ENCODE data around the gene RAP1A.

The RAP1A gene

DNA sequence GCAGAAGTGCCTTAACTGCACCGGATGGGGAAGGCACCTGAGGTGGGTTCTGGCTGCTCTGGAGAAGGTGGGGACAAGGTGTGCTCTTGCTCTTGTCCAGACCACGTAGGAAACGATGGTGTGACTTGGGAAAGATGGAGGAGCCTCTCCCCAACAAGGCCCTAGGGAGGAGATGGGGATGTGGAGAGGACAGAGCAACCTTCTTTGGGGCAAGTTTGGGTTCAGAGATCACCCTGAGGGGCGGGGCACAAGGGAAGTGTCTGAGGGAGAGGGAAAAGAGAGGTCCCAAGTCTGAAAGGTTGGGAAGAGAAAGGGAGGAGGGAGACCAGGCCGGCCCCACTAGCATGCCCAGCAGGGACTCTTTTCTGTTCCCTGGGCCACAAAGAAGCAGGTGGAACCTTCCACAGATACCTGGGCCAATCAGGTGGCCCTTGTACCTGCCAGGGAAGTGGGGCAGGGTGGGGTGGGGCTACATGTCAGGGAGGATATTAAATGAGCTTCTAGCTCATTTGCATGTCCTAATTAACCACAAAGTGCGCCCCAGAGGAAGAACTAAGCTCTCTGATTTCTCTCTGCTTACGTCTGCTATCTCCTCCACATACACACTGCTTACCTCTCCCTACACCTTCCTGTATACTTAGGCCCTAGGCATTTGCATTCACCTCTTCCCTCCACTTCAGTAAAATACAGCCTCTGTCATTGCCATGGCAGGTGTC is 103.7 kb downstream of the RAP1A start:
- no peak for DNase-seq

DNA sequence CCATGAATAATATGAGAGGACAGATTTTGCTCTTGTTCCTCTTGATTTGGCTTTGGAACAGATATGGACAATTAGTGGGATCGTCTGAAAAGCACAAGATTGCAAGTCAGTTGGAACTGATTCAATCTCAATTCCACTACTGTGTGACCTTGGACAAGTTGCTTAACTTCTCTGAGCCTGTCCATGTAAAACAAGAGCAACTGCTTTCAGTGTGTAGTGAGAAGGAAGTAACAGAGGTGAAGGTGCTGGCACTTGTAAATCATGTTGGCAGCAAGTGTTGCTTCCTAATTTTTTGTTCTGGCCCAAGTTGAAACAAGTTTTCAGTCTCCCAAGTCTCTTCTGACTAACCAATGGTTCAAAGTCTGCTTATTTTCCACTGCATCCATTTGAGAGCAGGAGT is 104.3 kb downstream of the RAP1A start:
- no peak for DNase-seq

DNA sequence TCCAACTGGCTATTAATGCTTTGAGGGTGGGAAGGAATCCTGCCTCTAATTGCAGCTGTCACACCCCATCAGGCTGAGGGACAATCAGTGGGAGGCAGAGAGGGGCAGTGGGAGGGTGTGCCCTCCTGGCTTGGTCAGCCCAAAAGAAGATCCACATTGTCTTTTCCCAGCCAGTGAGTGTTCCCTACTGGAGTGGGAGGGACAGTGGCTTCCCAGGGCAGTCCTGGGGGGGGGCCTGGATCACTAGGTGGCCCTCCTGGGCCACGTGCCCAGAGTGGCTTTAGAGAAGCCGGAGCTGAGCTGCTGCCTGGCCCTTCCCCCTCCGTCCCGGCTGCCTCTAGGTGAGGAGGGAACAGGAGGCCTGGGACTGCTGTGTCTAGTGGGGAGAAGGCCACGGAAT is 105.6 kb downstream of the RAP1A start:
- DNase-seq, result no peak

DNA sequence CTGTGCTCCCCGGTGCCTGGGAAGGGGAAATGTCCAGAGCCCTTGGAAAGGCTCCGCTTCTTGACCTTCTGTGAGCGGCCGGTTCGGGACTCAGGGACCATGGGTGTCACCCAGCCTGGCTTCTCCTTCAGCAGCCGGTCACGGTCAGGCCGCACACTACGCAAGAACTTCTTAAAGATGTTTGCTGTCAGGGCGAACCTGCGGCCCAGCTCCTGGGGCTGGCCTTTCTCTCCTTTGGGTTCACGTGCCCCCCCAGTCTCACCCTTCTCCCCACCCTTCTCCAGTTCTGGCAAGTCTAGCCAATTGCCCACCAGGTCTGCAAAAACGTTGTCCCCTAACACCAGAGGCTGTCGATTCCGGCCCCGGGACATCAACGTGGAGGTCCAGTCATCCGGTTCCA is 107.5 kb downstream of the RAP1A start:
- DNase-seq, result no peak

DNA sequence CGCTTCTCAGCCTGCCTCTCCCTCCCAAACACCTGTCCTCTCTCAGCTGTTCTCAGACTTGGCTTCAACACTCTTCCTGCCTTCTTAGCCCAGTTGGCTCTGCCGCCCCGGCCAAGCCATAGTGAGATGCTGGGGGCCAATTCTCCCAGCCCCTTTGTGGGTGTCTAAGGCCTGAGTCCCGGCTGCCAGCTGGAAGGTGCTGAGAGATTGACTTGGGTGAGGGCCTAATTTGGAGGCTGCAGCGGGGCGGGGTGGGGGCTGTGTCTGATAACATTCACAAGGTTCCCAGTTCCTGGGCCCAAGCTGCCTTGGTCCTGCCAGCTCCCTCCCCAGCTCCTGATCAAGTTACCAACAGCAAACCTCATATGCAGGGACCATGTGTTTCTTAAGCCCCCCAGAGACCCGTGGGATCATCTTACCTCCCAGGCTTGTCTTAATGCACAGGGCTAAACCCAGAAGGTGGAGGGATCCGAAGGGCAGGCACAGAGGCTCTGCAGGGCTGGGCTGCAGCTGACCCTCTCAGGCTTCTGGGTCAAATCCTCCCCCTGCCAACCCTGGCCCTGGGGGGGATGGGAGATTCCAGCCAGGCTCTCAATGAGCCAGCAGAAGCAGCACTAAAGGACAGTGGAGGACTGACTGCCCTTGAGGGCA is 109.8 kb downstream of the RAP1A start:
- DNase-seq, result peak; percentile 81

DNA sequence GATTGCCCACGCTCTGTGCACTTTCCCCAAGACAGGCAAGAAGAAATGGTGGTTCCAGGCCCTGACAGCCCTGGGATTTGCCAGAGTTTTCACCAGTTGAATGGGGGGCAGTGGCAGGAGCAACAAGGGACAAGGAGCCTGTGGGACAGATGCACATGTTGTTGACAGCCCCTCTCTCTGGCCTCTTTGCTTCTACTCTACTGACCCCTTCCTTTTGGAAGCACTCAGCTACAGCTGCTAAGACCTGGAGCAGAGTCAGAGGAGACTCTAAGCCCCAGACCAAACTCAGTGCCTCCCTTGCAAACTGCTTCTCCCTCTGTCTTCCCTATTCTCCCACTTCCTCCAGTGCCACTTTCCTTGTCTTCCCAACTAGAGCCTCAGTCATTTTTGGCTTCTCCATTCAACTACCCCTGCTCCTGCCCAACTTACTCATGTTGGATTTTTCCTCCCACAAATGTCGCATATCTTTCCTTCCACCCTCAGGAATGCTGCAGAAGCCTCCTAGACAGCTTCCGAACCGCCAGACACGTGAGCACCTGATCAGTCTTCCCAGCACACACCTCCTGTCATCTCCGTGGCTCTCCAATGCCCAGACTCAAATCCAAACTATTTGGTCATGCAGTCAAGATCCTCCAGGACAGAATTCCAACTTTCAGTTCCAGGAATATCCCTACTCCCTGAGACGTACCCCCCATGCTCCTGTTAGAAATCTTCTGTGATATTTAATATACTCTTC is 110.5 kb downstream of the RAP1A start:
- no peak for DNase-seq

DNA sequence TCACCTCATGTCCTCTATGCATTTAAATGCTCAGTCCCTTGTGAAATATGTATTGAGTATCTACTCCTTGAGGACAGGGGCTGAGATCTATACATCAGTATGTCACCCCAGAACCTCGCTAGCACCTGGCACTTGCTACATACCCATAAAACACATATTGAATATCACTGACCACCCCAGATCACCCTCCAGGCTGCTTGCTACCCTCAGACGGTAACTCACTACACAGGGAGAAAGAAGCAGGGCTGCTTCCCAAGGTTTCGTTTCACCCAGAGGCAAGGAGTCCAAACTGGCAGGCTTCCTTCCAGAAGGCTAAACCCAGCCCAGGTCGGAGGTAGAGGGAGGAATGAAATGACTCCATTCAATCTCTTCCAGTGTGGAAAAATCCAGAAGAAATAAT is 111.1 kb downstream of the RAP1A start:
- no peak for DNase-seq

DNA sequence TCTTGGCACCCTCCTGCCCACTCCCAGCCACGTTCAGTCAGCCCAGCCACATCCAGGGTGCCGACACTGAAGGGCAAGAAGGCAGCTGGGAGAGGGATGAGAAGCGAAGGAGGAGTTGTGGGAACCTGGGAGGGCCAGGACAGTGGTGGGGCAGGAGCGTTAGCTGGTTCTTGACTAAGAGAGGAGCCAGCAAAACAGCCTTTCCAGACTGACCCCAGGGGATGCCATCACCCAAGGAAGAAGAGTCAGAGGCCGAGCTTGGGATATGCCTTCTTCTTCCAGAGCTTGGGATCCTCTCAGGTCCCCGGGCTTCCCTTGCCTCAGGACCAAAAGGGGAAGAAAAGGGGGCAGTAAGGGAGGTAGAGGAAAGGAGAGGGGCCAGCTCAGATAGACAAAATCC is 112.4 kb downstream of the RAP1A start:
- DNase-seq, result no peak

DNA sequence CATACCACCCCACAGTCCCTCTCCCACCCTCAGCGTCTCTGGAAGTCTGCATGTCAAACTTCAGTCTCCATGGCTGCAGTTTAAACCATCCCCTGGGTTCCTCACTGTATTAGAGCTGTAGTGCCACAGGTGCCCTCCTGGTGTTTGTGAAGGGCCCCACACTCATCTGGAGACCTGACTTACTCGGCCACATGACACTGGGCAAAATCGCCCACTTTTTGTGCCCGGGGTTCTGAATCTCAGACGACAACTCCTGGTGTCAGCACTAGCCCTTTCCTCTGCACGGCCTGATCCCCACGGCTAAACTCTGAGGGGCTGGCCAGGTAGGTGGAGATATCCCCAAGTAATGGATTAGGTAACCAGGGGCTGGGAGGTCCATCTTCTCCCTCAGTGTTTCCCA is 113.1 kb downstream of the RAP1A start:
- DNase-seq, result no peak

DNA sequence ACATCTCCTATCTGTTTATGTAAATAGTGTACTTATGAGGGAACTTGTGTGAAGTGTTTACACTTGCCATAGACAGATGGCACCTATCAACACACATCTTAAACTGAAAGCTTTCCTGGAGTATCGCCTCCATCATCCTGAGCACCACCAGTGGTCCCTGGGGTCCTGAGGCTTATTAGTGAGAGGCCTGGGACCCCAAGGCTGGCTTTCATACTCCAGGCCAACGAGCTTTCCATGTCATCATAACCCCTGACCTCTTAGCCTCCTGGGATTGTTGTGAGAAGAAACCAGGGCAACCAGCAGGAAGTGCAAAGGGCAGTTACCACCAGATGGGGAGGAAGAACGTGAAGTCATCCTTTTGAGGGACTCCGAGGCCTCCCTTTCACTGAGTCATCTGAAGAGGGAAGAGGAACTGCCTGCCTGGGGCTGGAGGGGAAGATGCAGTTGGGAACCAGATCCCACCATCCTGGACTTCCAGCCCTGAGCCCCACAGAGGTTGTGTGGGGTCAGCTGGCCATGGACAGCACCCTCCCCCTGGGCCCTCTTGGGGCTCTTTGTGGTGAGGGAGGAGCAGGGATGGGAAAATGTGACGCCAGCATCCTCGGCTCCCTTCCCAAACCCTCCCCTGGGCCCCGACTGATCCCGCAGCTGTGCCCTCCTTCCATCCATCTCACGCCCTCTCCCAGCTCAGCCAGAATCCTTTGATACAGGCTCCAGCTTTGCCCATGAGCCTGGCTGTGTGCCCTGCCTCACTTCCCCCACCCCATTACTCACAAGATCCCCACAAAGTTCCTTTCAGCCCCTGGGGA is 113.8 kb downstream of the RAP1A start:
- DNase-seq, result peak; percentile 55

DNA sequence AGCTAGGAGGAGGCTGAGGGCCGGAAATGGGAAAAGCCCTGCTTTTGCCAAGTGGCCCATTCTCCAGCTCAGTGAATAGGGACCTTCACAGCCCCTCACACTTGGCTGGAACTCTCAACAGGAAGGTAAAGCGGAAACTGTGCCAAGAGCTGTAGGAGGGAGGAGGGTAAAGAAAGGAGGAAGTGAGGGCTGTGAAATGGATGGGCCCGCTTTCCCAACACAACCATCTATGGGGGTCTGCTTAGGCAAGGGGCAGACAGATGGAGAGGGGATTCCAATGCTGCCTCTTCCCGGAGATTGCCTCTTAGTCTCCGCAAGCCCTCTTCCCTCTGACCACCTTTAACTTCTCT is 114.4 kb downstream of the RAP1A start:
- DNase-seq, result no peak

DNA sequence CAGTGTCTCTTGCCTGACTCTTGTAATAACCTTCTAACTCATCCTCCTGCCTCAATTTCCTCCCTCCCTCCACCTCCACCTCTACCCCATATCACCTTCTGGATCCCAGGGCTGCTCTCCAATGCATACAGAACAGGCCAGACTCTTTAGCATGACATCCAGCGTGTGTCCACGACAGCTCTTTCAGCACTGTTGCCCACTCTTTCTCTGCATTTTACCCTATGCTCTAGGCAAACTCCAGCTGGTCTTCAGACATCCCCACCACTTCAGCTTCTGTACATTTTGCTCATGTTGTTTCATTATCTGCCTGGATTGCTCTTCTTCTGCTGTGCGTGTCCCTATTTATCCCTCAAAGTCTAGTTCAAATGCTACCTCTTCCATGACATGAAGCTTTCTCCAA is 114.8 kb downstream of the RAP1A start:
- DNase-seq, result no peak

DNA sequence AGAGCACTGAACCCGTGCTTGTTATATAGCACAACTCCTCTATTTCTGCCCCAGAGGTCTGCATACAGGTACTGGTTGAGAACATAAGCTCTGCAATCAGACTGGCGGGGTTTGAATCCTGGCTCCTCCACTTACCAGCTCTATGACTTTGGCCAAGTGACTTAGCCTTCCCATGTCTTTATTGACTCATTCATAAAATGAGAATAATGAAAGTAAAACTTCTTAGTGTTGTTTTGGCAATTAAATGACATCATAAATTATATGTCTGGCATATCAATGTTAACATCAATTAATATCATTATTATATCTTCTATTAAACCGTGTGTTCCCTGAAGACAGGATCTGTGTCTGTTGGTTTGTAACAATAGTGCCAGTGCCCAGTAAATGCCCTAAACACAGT is 115.3 kb downstream of the RAP1A start:
- no peak for DNase-seq

DNA sequence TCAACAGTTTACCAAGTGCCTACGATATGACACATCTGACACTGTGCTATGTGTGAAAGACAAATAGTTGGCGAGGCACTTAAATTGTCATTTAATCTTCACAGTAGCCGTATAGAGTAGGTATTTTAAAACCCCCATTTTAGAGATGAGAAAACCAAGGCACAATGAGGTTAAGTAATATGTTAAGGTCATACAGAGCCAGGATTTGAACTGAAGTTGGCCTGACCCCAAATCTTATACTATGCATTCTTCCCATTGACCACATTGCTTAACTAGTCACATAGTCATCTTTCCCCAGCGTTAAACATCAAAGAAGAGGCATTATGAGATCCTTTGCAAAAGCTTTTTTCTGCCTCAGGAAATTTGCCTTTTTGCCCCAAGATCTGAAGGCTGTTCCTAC is 115.7 kb downstream of the RAP1A start:
- DNase-seq, result no peak

DNA sequence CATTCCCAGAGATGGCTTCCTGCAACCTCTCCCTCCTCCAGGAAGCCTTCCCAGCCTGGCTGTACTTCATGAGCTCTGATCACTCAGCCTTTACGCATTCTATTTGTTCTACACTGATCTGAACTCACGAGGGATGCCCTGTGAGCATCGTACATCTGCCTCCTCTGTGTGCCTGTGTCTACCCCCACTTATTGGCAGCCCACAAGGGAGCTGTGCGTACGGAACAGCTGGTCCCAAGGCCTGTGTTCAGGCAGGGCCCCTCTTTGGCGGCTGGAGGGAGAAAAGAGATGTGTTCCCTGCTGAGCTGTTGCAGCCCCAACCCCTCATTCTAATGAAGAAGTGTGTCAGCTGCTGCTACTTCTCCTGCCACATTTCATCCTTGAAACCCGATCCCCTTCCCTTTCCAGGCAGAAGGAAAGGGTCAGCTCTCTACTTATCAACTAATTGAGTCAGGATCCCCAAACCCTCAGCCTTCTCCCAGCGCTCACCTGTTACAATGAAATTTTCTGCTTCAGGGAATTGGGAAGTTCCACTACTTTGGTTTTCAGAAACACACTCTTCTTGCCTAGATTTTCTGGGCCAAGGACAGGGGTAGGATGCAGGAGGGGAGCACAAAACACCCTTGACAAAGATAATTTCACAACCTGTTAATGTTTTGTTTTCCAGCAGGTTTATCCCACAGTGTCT is 116.4 kb downstream of the RAP1A start:
- peak; percentile 92 for DNase-seq

DNA sequence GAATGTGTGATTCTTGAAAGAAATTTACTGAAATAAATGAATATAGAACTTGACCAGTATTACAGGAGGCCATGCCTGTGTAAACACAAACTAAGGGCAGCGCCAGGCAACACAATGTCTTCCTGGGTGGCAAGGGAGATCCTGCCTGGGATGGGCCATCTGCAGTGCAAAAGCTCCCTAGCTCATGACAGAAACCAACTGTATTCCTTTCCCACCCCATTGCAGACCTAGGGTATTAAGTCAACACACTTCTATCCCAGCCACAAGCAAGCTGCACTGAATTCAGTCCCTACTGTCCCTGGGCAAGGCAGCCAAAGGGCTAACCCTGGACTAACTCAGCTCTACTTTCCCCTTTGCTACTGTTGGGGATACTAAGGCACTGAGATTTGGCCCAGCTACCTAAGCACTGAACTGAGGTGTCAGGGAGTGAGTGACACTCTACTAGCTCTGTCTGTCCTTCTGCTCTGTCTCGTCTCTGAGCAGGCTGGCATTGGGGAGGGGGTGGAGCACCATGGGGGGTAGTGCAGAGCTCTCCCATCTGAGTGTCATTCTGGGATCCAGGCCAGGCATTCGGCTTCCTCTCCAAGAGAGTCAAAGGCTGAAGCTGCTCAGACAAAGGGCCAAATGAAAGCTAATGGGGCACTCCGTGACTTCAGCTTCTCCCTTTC is 117.1 kb downstream of the RAP1A start:
- peak; percentile 21 for DNase-seq

DNA sequence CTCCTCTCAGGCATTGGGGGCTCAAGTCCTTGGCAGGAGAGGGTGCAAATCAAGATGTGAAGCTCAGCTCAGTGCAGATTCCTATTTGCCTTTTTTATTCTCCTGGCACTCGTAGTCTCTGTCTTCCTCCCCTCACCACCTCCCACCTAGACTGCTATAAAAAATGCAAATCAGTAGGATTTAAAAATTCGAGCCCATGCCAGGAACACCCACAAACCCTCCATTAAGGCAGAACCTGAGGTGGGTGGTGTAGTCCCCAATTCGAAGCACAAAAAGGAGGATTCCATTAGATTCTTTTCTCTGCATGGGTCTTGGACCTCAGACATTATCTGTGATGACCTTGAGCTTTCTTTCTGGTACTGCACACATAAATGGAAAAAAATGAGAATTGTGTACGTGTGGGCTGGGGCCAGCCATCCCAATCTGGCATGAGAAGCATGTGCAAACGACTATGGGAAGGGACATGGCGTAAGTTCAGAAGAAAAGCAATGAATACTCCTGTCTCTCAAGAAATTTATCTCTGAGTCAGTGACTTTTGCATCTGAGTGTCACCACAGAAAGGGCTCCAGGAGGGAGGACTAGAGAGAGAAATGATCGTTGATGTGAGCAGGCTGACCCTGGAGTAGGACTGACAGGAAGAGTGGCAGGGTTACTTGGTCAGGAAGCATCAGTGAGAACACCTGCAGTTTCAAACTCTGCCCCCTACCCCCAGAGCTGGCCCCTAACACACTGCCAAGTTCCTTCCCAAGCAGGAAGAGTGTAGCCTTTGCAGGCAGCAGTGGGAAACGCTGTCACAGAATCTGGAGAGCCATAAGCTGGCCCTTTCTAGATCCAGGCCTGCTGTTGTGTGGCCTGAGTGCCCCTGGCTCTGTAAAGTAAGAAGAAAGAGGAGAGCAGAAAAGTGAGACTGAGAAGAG is 117.9 kb downstream of the RAP1A start:
- DNase-seq, result no peak

DNA sequence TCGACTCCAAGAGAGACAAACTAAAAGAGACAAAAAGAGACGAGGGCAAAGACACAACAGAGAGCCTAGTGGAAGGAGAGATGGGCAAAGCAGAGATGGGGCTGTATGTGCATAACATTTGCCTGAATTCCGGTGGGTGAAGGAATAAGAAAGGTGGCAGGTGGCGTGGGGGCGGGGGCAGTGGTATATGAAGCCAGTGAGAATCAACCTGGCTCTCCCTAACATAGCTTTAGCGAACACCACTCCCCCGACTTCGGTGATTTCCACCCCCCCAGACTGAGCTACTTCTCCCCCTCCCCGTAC is 118.5 kb downstream of the RAP1A start:
- no peak for DNase-seq

DNA sequence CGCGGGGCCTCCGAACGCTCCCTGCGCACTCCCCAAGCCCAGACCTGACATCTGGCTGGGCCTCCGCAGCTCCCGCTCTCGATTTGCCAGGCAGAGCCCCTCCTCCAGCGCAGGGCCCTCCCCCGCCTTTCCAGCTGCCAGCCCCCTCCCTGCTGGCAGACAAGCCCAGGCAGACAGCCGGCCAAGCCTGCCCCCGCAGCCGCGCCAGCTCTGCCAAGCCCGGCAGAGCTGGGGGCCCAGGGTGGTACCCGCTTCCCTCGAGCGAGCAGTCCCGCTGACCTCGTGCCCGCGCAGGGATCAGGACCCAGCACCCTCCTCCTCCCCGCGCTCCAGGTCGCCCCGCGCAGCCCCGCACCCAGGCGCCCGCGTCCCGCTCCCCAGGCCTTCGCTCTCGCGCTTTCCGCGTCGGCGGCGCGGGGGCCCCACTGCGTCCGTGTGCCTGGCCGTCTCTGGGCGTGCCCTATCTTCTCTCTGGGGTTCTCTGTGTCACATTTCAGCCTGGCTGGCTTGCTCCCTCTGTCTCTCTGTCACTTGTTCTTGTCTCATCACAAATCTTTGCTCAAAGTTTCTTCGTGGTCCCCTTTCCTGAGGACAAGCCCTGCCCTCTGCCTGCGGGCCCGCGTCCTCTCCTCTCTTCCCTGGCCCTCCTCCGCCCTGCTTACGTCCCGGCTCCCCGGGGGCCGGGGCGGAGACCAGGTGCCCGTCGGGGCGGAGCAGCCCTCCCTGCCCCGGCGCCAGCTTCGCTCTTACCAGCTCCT is 119.0 kb downstream of the RAP1A start:
- peak; percentile 87 for DNase-seq

DNA sequence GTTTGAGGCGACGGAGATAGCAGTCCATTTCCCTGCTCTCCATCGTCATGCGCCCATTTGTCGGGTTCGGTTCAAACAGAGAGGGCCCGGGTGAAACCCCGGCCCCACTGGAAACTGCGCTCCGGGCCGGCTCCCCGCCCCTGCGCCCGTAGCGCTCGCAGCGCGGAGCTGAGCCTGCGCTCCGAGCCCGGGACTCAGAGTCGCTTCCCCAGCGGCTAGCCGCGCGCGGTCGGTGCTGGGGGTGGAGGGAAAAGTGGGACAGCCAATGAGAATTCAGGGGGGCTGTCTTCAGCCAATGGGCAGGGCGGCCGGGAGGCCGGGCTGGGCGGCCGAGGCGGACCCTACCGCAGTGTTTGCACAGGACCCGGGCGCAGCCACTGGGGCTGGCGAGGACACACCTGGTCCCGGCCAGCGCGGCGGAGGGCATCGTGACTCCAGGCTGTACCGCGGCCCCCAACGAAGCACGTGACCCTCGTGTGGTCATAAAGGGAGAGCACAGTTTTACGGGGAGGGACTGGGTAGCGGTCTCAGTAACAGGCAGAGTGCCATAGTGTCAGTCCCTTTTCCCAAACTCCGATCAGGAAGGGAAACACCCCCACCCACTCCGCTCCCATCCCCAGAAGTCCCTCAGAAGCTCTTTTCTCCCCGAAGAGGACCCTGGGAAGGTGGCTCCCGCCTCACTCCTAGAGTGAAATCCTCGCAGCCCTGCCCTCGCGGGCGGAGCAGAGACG is 119.8 kb downstream of the RAP1A start, which contains the start of gene INKA2:
Gene INKA2 (minus strand): TSS at position 202 of the 731 bp plus-strand sequence. CDS start 153 bp downstream, at position 49.
- DNase-seq, result peak; percentile 82
